Measurements from ENCODE around the gene CXCL16.
A peak's percentile ranks its signal among the peaks of the same experiment; 100 is the strongest.

DNA sequence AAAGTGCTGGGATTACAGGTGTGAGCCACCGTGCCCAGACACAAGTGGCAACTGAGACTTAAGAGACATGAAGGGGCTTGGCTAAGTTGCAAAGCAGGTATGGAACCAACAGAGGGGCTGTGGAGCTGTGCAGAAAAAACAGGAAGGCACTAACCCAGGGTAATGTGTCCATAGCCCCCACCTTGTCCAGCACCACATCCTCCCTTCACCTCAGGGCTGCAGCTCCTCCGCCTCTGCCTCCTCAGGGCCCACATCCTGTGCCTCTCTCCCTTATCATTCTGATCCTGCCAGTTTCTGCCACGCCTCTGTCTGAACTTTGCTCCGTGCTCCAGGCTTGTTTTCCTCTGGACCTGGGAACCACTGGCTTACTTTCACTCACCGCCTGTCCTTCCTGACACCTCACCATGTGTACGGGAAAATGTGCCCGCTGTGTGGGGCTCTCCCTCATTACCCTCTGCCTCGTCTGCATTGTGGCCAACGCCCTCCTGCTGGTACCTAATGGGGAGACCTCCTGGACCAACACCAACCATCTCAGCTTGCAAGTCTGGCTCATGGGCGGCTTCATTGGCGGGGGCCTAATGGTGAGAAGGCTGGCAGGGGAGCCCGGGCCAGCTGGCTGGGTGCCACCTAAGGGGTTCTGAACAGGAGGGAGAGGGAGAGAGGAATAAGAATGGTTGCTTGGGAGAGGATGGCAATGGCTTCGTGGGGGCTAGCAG lies 31.9 kb upstream of the CXCL16 start, which contains the start of gene TM4SF5:
- TF ChIP-seq, protein P1, sequence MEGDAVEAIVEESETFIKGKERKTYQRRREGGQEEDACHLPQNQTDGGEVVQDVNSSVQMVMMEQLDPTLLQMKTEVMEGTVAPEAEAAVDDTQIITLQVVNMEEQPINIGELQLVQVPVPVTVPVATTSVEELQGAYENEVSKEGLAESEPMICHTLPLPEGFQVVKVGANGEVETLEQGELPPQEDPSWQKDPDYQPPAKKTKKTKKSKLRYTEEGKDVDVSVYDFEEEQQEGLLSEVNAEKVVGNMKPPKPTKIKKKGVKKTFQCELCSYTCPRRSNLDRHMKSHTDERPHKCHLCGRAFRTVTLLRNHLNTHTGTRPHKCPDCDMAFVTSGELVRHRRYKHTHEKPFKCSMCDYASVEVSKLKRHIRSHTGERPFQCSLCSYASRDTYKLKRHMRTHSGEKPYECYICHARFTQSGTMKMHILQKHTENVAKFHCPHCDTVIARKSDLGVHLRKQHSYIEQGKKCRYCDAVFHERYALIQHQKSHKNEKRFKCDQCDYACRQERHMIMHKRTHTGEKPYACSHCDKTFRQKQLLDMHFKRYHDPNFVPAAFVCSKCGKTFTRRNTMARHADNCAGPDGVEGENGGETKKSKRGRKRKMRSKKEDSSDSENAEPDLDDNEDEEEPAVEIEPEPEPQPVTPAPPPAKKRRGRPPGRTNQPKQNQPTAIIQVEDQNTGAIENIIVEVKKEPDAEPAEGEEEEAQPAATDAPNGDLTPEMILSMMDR (IDR thresholded peaks at IDR 0.05), result no peak
- TF ChIP-seq POLR2A (IDR thresholded peaks at IDR 0.05), result peak; percentile 87

Data from right lobe of liver (tissue), 4 donors.